ENCODE results near the gene TPX2. TPM values are rescaled to one million over a fixed set of nuclear protein-coding genes. Genes with fewer than 3 reads are reported as not detected.

Gene TPX2
- total and polyA plus RNA-seq, 2 donors (not counting 3 experiments of a cell fraction or from before 2014, with no cell fraction given), result 24.8 to 114 TPM

- H3K27me3 ChIP-seq (ENCODE audit: control insufficient read depth in 2 of 2, insufficient read depth in 2 of 2, low read length in 2 of 2), result no peaks in the 10 kb centered on the region
- no peak overlapping the region for H3K9ac ChIP-seq (replicated peaks; ENCODE audit: extremely low read depth, insufficient read depth, low read length)
- no peaks in the 10 kb centered on the region for H3K9me3 ChIP-seq (replicated peaks; ENCODE audit: control insufficient read depth, insufficient read depth, low read length)
- H3K27ac ChIP-seq (ENCODE audit: insufficient read depth, low read depth, low read length), result no peak overlapping the region
- FAIRE-seq (no peak), DNase-seq (ENCODE audit: low read depth, low spot score) (no peak)
- ChIA-PET CTCF (no interaction called here), POLR2A (no interaction called here)
- peaks cover 6 to 37% of the 10 kb centered on the region in 2 experiments for H3K36me3 ChIP-seq (ENCODE audit: control insufficient read depth in 2 of 2, extremely low read depth in 1 of 2, insufficient read depth in 2 of 2, low read length in 2 of 2)
- H3K9me1 ChIP-seq (replicated peaks; ENCODE audit: control insufficient read depth, extremely low read depth, insufficient read depth, low read length), result no peaks in the 10 kb centered on the region
- intact Hi-C loops (cut with micrococcal nuclease), result loop anchor here (5.0 kb wide), 1 partner anchor 35 kb away; no protein-coding TSS in a partner anchor
- no peak overlapping the region for H2AFZ ChIP-seq (ENCODE audit: low read depth, low read length)
- H3K4me2 ChIP-seq (ENCODE audit: insufficient read depth, low read length), result no peak overlapping the region
- peaks cover 5% of the 10 kb centered on the region for H3K79me2 ChIP-seq (ENCODE audit: control insufficient read depth, insufficient read depth, low read length)
- no peak overlapping the region for H3K4me3 ChIP-seq (replicated peaks in 1 of 3; ENCODE audit: insufficient read depth in 1 of 3, low read depth in 1 of 3, low read length in 3 of 3)
- no peak for TF ChIP-seq FOS (IDR thresholded peaks at IDR 0.05; ENCODE audit: borderline replicate concordance, insufficient read depth, low read length)
- no peak for TF ChIP-seq MYC (IDR thresholded peaks at IDR 0.05; ENCODE audit: low read depth, low read length)
- TF ChIP-seq CTCF (IDR thresholded peaks at IDR 0.05; ENCODE audit: extremely low read depth in 1 of 2, insufficient read depth in 1 of 2, low read depth in 1 of 2, low read length in 2 of 2), result no peak
- no peaks in the 10 kb centered on the region for H4K20me1 ChIP-seq (replicated peaks; ENCODE audit: control insufficient read depth, extremely low read depth, insufficient read depth, low read length)
- H3K4me1 ChIP-seq (ENCODE audit: control insufficient read depth, extremely low read depth, insufficient read depth, low read length), result peaks cover 3% of the 10 kb centered on the region
- no TSS peak for BruUV-seq (replicated peaks)
- dilution Hi-C loops (cut with MboI; ENCODE audit: extremely low pct_ligation_motif_present, low sequenced_read_pairs), result no loop called here
Observed at GRCh38 chr20:31797364-31797763, 58.3 kb downstream of the TPX2 start.

- no peak overlapping the region for H3K9ac ChIP-seq (replicated peaks; ENCODE audit: extremely low read depth, insufficient read depth, low read length)
- H2AFZ ChIP-seq (ENCODE audit: low read depth, low read length), result no peak overlapping the region
- dilution Hi-C loops (cut with MboI; ENCODE audit: extremely low pct_ligation_motif_present, low sequenced_read_pairs), result no loop called here
- FAIRE-seq (no peak), DNase-seq (ENCODE audit: low read depth, low spot score) (no peak)
- no peaks in the 10 kb centered on the region for H4K20me1 ChIP-seq (replicated peaks; ENCODE audit: control insufficient read depth, extremely low read depth, insufficient read depth, low read length)
- H3K9me3 ChIP-seq (replicated peaks; ENCODE audit: control insufficient read depth, insufficient read depth, low read length), result no peaks in the 10 kb centered on the region
- no peaks in the 10 kb centered on the region for H3K79me2 ChIP-seq (ENCODE audit: control insufficient read depth, insufficient read depth, low read length)
- H3K4me2 ChIP-seq (ENCODE audit: insufficient read depth, low read length), result no peak overlapping the region
- POLR2A ChIA-PET, result no interaction called here
- H3K27me3 ChIP-seq (ENCODE audit: control insufficient read depth in 2 of 2, insufficient read depth in 2 of 2, low read length in 2 of 2), result no peaks in the 10 kb centered on the region
- intact Hi-C loops (cut with micrococcal nuclease), result no loop called here
- no peak overlapping the region for H3K4me3 ChIP-seq (replicated peaks in 1 of 3; ENCODE audit: insufficient read depth in 1 of 3, low read depth in 1 of 3, low read length in 3 of 3)
- TF ChIP-seq POLR2AphosphoS5 (IDR thresholded peaks at IDR 0.05; ENCODE audit: insufficient read depth, low read depth, low read length) (no peak), GATA2 (IDR thresholded peaks at IDR 0.05; ENCODE audit: insufficient read depth, insufficient read length, low read depth, low read length) (no peak), MAX (IDR thresholded peaks at IDR 0.05; ENCODE audit: insufficient read depth, insufficient read length) (no peak), EZH2 (IDR thresholded peaks at IDR 0.05; ENCODE audit: borderline replicate concordance, low read depth, low read length, severe bottlenecking) (no peak)
- H3K9me1 ChIP-seq (replicated peaks; ENCODE audit: control insufficient read depth, extremely low read depth, insufficient read depth, low read length), result no peaks in the 10 kb centered on the region
- peaks cover 8 to 29% of the 10 kb centered on the region in 2 experiments for H3K36me3 ChIP-seq (ENCODE audit: control insufficient read depth in 2 of 2, extremely low read depth in 1 of 2, insufficient read depth in 2 of 2, low read length in 2 of 2)
- H3K4me1 ChIP-seq (ENCODE audit: control insufficient read depth, extremely low read depth, insufficient read depth, low read length), result no peaks in the 10 kb centered on the region
- BruUV-seq (replicated peaks), result no TSS peak
- H3K27ac ChIP-seq (ENCODE audit: insufficient read depth, low read depth, low read length), result no peak overlapping the region
- CTCF ChIA-PET, result no interaction called here
Observed at GRCh38 chr20:31801508-31801907, 62.4 kb downstream of the TPX2 start.

All from endothelial cell of umbilical vein (primary cell).